NB4 (cell line): ENCODE data around the gene NAA60.

Experiments
- POLR2A ChIP-seq: IDR thresholded peaks from 2 replicates; pipeline ENCODE4 v1.6.1; 2011; ENCODE audit warnings: mild to moderate bottlenecking; ENCODE audit not compliant: insufficient read length; ENCODE audit errors: extremely low read depth
- TF ChIP-seq, protein P1 (sequence below): IDR thresholded peaks from one replicate; pipeline ENCODE4 v1.5.1; 2012; ENCODE audit warnings: low read depth, low read length
- TF ChIP-seq, protein P2 (sequence below): IDR thresholded peaks from 2 replicates; pipeline ENCODE4 v1.6.1; 2011; ENCODE audit warnings: low read depth, low read length

- TF ChIP-seq, protein P1, sequence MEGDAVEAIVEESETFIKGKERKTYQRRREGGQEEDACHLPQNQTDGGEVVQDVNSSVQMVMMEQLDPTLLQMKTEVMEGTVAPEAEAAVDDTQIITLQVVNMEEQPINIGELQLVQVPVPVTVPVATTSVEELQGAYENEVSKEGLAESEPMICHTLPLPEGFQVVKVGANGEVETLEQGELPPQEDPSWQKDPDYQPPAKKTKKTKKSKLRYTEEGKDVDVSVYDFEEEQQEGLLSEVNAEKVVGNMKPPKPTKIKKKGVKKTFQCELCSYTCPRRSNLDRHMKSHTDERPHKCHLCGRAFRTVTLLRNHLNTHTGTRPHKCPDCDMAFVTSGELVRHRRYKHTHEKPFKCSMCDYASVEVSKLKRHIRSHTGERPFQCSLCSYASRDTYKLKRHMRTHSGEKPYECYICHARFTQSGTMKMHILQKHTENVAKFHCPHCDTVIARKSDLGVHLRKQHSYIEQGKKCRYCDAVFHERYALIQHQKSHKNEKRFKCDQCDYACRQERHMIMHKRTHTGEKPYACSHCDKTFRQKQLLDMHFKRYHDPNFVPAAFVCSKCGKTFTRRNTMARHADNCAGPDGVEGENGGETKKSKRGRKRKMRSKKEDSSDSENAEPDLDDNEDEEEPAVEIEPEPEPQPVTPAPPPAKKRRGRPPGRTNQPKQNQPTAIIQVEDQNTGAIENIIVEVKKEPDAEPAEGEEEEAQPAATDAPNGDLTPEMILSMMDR = no peak
- no peak for TF ChIP-seq POLR2A
- TF ChIP-seq, protein P2, sequence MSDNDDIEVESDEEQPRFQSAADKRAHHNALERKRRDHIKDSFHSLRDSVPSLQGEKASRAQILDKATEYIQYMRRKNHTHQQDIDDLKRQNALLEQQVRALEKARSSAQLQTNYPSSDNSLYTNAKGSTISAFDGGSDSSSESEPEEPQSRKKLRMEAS = no peak
Measured at GRCh38 chr16:3536271-3536731, 92.8 kb downstream of the NAA60 start.
